ENCODE results near the gene ASB18.
A peak's percentile ranks its signal among the peaks of the same experiment; 100 is the strongest.

The ASB18 gene

DNA sequence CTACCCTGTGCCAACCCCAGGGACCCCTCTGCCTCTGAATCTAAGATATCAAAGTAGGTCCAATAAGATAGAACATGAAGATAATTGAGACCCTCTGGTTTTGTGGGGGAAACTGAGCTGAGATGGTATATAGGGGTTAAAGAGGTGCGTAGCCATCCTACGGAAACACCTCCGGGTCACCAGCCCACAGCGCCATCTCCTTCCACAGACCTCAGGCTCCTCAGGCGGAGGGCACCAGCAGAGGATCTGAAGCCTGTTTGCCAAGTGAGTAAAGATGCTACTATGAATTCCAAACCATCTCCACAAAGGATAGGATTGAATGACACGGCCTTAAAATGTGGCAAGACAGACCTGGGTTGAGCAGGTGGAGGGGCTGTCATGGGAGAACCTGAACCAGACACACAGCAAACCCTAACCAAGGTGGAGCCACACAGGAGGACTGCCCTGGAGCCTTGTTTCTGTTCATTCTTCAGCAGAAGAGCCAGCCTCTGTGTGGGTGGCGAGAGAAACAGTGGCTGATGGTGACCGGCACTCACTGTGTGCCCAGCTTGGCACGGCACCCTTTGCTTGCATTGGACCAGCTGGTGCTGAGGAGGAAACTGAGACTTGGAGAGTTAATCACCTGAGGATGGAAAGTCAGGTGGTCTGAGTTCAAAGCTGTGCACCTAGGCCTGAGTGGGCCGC, 106.2 kb downstream of the ASB18 start (continued):
- TF ChIP-seq, protein P1, sequence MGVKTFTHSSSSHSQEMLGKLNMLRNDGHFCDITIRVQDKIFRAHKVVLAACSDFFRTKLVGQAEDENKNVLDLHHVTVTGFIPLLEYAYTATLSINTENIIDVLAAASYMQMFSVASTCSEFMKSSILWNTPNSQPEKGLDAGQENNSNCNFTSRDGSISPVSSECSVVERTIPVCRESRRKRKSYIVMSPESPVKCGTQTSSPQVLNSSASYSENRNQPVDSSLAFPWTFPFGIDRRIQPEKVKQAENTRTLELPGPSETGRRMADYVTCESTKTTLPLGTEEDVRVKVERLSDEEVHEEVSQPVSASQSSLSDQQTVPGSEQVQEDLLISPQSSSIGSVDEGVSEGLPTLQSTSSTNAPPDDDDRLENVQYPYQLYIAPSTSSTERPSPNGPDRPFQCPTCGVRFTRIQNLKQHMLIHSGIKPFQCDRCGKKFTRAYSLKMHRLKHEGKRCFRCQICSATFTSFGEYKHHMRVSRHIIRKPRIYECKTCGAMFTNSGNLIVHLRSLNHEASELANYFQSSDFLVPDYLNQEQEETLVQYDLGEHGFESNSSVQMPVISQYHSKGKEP (tag by site-specific recombination; IDR thresholded peaks at IDR 0.05), result no peak
- TF ChIP-seq ZNF16 (tag by site-specific recombination; IDR thresholded peaks at IDR 0.05; ENCODE audit: low read depth) (no peak), ZNF132 (tag by site-specific recombination; IDR thresholded peaks at IDR 0.05; ENCODE audit: borderline replicate concordance) (no peak)

DNA sequence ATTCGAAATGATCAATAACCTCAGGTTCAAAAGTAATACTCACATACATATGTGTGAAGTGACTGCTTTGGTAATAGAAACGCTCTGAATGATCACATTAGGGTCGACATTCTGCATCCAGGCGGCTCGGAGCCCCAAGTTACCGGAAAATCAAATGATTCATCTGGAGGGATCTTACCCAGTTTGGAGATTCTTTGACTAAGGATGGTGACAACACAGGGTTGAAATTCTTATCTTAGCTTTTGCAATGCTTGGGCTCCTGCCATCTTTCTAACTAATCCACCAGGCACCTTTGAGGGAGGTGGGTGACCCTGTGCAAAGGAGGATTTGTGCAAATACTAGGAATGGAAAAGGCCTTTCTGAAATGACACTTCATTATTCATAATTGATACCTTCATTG, 106.8 kb downstream of the ASB18 start:
- TF ChIP-seq ZNF366 (tag by site-specific recombination; conservative IDR thresholded peaks at IDR 0.05), result no peak
- TF ChIP-seq ZNF560 (tag by site-specific recombination; IDR thresholded peaks at IDR 0.05; ENCODE audit: borderline replicate concordance), result no peak
- TF ChIP-seq ZNF548 (tag by site-specific recombination; IDR thresholded peaks at IDR 0.05), result no peak
- TF ChIP-seq SCRT2 (tag by site-specific recombination; IDR thresholded peaks at IDR 0.05), result no peak
- no peak for TF ChIP-seq IKZF3 (tag by site-specific recombination; IDR thresholded peaks at IDR 0.05)
- TF ChIP-seq ZNF121 (tag by site-specific recombination; IDR thresholded peaks at IDR 0.05), result no peak
- no peak for TF ChIP-seq FEZF1 (tag by site-specific recombination; IDR thresholded peaks at IDR 0.05)
- TF ChIP-seq, protein P2, sequence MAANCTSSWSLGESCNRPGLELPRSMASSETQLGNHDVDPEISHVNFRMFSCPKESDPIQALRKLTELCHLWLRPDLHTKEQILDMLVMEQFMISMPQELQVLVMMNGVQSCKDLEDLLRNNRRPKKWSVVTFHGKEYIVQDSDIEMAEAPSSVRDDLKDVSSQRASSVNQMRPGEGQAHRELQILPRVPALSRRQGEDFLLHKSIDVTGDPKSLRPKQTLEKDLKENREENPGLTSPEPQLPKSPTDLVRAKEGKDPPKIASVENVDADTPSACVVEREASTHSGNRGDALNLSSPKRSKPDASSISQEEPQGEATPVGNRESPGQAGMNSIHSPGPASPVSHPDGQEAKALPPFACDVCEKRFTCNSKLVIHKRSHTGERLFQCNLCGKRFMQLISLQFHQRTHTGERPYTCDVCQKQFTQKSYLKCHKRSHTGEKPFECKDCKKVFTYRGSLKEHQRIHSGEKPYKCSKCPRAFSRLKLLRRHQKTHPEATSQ (tag by site-specific recombination; IDR thresholded peaks at IDR 0.05), result no peak
- no peak for TF ChIP-seq SALL2 (tag by site-specific recombination; IDR thresholded peaks at IDR 0.05; ENCODE audit: borderline replicate concordance)
- TF ChIP-seq OVOL3 (tag by site-specific recombination; IDR thresholded peaks at IDR 0.05), result no peak
- no peak overlapping the region for H3K27ac ChIP-seq (ENCODE audit: extremely low read depth, low read depth, low read length)
- ChIA-PET POLR2A (no interaction called here), CTCF (no interaction called here)
- H3K4me3 ChIP-seq (ENCODE audit: low read depth, low read length), result no peak overlapping the region
- H3K9me3 ChIP-seq (ENCODE audit: control insufficient read depth, insufficient read depth, low read depth, low read length), result no peaks in the 10 kb centered on the region
- H3K36me3 ChIP-seq (ENCODE audit: control insufficient read depth in 2 of 2, insufficient read depth in 1 of 2, low read length in 2 of 2), result no peaks in the 10 kb centered on the region
- no peaks in the 10 kb centered on the region; the same call in 1 of the 2 replicates for H3K4me1 ChIP-seq (ENCODE audit: control insufficient read depth, insufficient read depth, low read length)

DNA sequence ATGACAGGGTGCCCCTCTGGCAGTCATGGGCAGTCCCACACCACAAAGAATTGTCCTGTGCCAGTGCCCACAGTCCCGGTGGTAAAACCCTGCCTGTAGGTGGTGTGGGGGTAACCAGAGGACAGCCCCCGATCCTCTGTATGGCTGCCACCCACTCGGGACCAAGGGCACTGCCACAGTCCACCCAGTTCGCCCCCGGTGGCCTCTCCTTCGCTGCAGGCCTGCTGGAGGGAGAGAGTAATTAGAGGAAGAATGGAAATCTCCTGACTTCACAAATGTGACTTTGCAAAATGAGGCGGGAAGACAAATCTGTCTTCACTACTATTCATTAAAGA, 107.4 kb downstream of the ASB18 start:
- TF ChIP-seq EGR2 (tag by site-specific recombination; IDR thresholded peaks at IDR 0.05; ENCODE audit: low read depth) (0 out of 2 replicates have a peak, but pooled peaks have one; percentile 40), ZNF324 (tag by site-specific recombination; IDR thresholded peaks at IDR 0.05) (no peak), ZNF623 (tag by site-specific recombination; IDR thresholded peaks at IDR 0.05) (no peak), ZNF791 (tag by site-specific recombination; IDR thresholded peaks at IDR 0.05) (no peak), ZBTB8A (tag by site-specific recombination; IDR thresholded peaks at IDR 0.05) (no peak), ZNF37A (tag by site-specific recombination; IDR thresholded peaks at IDR 0.05) (no peak)
- H3K27ac ChIP-seq (ENCODE audit: extremely low read depth, low read depth, low read length), result no peak overlapping the region

More for the DNA sequence above, 107.4 kb downstream of the ASB18 start:
- no peaks in the 10 kb centered on the region; the same call in 1 of the 2 replicates for H3K4me1 ChIP-seq (ENCODE audit: control insufficient read depth, insufficient read depth, low read length)
- CTCF ChIA-PET, result no interaction called here
- POLR2A ChIA-PET, result no interaction called here
- no peaks in the 10 kb centered on the region for H3K9me3 ChIP-seq (ENCODE audit: control insufficient read depth, insufficient read depth, low read depth, low read length)
- H3K36me3 ChIP-seq (ENCODE audit: control insufficient read depth in 2 of 2, insufficient read depth in 1 of 2, low read length in 2 of 2), result no peaks in the 10 kb centered on the region
- no peak overlapping the region for H3K4me3 ChIP-seq (ENCODE audit: low read depth, low read length)
